ENCODE data around the gene APEH. TPM values are rescaled to one million over a fixed set of nuclear protein-coding genes. Genes with fewer than 3 reads are reported as not detected.

APEH gene
- total RNA-seq, 1 donor from 2014 or later: 126 TPM

DNA sequence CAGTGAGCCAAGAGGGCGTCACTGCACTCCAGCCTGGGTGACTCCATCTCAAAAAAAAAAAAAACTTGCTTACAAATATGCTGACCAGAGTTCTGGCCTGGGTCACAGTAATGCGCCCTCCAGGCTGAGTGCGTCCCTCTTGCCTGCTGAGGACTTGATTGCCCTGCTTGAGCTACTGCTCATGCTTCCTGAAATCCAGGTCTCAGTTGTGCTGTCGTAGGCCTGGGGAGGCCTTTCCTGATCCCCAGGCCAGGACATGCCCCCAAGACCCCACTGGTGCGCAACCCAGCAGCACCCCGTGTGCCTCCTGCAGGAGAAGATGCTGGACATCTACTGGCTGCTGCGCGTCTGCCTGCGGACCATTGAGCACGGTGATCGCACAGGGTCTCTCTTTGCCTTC, 38.0 kb downstream of the APEH start:
- no peak for DNase-seq (ENCODE audit: low read depth)
- TF ChIP-seq, protein P1, sequence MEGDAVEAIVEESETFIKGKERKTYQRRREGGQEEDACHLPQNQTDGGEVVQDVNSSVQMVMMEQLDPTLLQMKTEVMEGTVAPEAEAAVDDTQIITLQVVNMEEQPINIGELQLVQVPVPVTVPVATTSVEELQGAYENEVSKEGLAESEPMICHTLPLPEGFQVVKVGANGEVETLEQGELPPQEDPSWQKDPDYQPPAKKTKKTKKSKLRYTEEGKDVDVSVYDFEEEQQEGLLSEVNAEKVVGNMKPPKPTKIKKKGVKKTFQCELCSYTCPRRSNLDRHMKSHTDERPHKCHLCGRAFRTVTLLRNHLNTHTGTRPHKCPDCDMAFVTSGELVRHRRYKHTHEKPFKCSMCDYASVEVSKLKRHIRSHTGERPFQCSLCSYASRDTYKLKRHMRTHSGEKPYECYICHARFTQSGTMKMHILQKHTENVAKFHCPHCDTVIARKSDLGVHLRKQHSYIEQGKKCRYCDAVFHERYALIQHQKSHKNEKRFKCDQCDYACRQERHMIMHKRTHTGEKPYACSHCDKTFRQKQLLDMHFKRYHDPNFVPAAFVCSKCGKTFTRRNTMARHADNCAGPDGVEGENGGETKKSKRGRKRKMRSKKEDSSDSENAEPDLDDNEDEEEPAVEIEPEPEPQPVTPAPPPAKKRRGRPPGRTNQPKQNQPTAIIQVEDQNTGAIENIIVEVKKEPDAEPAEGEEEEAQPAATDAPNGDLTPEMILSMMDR (conservative IDR thresholded peaks at IDR 0.05; ENCODE audit: low read depth, low read length): no peak

DNA sequence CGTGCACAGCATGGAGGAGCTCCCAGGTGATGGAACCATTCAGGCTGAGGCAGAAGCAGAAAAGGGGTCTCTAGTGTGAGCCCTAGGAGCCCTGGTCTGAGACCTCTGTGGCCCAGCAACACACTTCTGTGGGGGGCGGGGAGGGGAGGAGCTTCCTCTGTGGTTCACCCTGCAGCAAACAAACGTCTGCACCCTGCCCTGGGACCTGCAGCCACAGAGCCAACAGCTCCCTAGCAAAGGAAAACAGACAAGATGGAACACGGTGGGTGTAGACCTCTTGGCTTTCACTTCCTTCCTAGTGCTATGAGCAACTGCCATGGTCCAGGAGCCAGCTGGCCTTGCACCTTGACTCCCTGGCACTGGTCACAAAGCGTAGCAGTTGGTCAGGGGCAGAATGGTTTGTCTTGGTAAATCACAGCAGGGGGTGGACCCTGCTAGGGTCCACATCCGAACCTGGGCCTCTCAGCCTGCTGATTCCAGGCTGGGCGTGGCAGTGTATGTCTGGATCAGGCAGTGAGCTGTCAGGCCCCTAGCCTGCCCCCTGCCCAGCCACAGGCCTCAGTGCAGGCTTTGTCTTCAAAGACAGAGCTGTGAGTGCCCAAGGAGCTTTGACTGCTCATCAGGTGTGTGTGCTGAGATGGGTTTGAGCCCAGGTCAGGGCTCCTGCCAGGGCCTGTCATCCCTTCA, 38.6 kb downstream of the APEH start:
- DNase-seq (ENCODE audit: low read depth): no peak
- TF ChIP-seq, protein P1 (conservative IDR thresholded peaks at IDR 0.05; ENCODE audit: low read depth, low read length): no peak
- H3K4me3 ChIP-seq (ENCODE audit: low read depth, low read length): no peak overlapping the region

More for the DNA sequence above, 38.0 kb downstream of the APEH start:
- no peak overlapping the region for H3K4me3 ChIP-seq (ENCODE audit: low read depth, low read length)

DNA sequence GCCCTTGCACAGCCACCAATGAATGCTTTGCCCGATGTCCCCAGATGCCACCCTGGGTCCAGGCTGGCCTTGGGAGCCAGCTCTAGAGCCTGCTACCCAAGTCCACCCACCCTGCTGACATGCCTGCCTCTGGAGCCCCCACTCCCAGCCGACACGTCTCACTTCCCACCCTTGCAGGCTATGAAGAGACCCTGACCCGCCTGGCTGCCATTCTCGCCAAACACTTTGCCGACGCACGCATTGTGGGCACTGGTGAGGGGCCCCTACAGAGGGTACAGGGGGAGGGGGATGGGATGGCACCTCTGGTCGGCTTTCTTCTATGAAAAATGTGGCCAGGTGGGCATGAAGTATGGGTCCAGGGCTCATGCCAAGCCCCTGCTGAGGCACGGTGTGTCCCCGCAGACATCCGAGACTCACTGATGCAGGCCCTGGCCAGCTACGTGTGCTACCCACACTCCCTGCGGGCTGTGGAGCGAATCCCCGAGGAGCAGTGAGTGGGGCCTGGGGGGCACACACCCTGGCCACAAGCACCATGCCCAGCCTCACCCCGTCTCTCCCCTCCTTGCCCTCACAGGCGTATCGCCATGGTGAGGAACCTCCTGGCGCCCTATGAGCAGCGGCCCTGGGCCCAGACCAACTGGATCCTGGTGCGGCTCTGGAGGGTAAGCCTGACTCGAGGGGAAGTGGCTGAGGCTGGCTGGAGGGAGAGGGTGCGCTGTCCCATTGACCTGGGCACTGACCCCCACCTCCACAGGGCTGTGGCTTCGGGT, 39.4 kb downstream of the APEH start:
- H3K4me3 ChIP-seq (ENCODE audit: low read depth, low read length): no peak overlapping the region
- TF ChIP-seq, protein P1 (conservative IDR thresholded peaks at IDR 0.05; ENCODE audit: low read depth, low read length): no peak
- no peak for DNase-seq (ENCODE audit: low read depth)

DNA sequence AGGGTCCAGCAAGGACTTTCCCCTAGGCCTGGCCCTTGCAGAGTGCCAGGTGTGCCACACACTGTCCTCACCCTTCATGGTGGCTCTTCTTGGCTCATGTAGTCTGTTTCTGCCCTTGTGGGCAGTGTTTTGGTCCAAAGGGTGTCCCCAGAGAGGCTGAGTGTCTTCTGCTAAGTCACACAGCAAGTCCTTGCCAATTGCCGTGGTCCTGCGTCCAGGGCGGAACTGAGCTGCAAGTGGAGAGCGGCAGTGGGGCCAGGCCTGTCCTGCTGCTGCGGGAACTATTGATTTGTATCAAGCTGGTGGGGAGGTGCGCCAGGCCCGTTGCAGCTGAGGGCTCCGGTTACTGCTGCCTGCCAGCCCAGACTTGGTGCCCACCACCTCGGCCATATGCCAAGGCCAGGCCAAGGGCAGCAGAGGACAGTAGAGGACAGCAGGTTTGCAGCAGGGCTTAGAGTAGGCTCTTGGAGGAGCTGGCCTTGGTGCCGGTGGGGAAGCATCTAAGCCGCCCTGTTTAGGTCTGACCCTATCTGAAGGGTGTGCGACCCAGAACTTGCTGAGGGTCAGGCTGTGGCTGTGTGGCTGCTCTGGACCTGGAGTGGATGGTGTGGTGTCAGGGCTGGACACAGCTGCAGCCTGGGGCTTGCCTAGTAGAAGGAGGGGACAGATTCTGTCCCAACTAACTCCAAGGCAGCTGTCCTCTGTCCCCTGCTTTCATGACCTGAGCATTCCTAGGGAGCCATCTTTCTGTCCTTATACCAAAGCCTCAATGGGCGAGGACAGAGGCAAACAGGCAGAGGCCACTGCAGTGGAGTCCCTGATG, 40.8 kb downstream of the APEH start:
- DNase-seq (ENCODE audit: low read depth): no peak
- TF ChIP-seq, protein P1 (conservative IDR thresholded peaks at IDR 0.05; ENCODE audit: low read depth, low read length): no peak
- no peak overlapping the region for H3K4me3 ChIP-seq (ENCODE audit: low read depth, low read length)

DNA sequence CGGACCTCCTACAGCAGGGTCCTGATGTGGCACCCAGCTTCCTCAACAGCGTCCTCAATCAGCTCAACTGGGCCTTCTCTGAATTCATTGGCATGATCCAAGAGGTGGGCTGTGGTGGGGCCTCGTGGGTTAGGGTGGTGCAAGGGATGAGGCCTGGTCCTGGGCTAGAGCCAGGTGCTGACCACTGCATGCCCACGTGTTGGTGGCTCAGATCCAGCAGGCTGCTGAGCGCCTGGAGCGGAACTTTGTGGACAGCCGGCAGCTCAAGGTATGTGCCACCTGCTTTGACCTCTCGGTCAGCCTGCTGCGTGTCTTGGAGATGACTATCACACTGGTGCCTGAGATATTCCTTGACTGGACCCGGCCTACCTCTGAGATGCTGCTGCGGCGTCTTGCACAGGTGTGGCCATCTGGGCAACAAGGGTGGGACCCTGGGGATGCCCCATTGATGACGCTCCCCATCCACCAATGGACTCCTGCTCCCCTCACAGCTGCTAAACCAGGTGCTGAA, 41.5 kb downstream of the APEH start:
- DNase-seq (ENCODE audit: low read depth): no peak
- TF ChIP-seq, protein P1 (conservative IDR thresholded peaks at IDR 0.05; ENCODE audit: low read depth, low read length): no peak
- no peak overlapping the region for H3K4me3 ChIP-seq (ENCODE audit: low read depth, low read length)

DNA sequence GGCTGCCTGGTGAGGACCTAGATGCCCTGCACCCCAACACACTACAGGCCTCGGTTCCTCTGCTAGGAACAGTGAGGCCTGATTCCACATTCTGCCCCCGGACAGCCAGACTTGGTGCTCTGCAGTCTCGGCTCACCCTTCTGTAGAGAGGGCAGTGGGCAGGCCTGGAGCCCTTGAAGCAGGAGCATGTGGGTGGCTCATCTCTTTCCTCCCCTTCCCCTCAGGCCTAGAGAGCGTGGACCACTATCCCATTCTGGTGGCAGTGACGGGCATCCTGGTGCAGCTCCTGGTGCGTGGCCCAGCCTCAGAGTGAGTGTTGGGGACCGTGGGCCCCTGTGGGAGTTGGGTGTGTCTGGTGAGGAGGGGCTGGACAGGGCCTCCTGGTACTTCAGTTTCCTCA, 42.0 kb downstream of the APEH start:
- no peak for DNase-seq (ENCODE audit: low read depth)
- TF ChIP-seq, protein P1 (conservative IDR thresholded peaks at IDR 0.05; ENCODE audit: low read depth, low read length): no peak
- no peak overlapping the region for H3K4me3 ChIP-seq (ENCODE audit: low read depth, low read length)
